Fibroblast of mammary gland (primary cell): ENCODE measurements around the gene PTDSS2.

Experiments used
- DNase-seq: peaks from one replicate; pipeline ENCODE4 v3.0.0-alpha.2; 2010; ENCODE audit warnings: low read depth
- H3K4me3 ChIP-seq: 2 replicates; pipeline ENCODE4 v1.5.1; 2011; ENCODE audit warnings: low read depth, mild to moderate bottlenecking, low read length, moderate library complexity; ENCODE audit not compliant: control insufficient read depth
- TF ChIP-seq, protein P1 (sequence below): conservative IDR thresholded peaks from 2 replicates; pipeline ENCODE4 v1.5.1; 2011; ENCODE audit warnings: low read depth, low read length, inconsistent platforms; ENCODE audit not compliant: control insufficient read depth, insufficient read depth

Gene PTDSS2

DNA sequence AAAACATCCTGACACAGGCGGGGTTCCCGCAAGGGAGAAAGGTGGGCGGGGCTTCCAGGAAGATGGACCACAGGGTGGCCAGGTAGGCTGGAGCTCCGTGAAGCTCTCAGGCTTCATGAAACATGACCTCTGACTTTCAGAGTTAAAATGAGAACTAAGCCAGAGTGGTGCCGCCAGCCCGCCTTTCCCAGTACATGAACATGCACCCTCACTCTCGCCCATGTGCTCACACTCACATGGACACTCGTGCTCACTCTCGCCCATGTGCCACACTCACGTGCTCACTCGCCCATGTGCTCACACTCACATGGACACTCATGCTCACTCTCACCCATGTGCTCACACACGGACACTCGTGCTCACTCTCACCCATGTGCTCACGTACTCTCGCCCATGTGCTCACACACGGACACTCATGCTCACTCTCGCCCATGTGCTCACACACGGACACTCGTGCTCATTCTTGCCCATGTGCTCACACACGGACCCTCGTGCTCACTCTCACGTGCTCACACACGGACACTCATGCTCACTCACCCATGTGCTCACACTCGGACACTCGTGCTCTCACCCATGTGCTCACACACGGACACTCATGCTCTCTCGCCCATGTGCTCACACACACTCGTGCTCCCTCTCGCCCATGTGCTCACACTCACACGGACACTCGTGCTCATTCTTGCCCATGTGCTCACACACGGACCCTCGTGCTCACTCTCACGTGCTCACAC, 46.9 kb downstream of the PTDSS2 start:
- TF ChIP-seq, protein P1, sequence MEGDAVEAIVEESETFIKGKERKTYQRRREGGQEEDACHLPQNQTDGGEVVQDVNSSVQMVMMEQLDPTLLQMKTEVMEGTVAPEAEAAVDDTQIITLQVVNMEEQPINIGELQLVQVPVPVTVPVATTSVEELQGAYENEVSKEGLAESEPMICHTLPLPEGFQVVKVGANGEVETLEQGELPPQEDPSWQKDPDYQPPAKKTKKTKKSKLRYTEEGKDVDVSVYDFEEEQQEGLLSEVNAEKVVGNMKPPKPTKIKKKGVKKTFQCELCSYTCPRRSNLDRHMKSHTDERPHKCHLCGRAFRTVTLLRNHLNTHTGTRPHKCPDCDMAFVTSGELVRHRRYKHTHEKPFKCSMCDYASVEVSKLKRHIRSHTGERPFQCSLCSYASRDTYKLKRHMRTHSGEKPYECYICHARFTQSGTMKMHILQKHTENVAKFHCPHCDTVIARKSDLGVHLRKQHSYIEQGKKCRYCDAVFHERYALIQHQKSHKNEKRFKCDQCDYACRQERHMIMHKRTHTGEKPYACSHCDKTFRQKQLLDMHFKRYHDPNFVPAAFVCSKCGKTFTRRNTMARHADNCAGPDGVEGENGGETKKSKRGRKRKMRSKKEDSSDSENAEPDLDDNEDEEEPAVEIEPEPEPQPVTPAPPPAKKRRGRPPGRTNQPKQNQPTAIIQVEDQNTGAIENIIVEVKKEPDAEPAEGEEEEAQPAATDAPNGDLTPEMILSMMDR: no peak
- no peak for DNase-seq
- no peak overlapping the region for H3K4me3 ChIP-seq

DNA sequence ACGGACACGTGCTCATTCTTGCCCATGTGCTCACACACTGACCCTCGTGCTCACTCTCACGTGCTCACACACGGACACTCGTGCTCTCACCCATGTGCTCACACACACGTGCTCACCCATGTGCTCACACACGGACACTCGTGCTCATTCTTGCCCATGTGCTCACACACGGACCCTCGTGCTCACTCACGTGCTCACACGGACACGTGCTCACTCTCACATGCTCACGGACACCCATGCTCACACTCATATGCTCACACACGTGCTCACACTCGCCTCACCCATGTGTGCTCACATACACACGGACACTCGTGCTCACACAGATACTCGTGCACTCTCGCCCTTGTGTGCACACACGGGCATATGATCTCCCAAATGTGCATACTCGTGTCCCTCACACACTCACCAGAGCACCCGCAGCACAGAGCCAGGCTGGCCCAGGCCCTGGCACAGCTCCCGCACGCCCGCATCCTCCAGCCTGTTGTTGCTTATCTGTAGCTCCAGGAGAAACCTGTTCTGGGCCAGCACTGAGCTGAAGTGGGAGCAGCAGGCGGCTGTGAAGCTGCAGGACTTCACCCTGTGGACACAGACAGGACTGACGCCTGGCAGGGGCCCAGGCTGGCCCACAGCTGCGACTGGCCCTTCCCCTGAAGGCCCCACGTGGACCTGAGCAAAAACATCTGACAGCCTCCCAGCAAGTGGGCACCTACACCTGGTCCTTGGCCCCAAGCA, 47.7 kb downstream of the PTDSS2 start:
- TF ChIP-seq, protein P1: no peak
- no peak for DNase-seq
- H3K4me3 ChIP-seq: no peak overlapping the region

DNA sequence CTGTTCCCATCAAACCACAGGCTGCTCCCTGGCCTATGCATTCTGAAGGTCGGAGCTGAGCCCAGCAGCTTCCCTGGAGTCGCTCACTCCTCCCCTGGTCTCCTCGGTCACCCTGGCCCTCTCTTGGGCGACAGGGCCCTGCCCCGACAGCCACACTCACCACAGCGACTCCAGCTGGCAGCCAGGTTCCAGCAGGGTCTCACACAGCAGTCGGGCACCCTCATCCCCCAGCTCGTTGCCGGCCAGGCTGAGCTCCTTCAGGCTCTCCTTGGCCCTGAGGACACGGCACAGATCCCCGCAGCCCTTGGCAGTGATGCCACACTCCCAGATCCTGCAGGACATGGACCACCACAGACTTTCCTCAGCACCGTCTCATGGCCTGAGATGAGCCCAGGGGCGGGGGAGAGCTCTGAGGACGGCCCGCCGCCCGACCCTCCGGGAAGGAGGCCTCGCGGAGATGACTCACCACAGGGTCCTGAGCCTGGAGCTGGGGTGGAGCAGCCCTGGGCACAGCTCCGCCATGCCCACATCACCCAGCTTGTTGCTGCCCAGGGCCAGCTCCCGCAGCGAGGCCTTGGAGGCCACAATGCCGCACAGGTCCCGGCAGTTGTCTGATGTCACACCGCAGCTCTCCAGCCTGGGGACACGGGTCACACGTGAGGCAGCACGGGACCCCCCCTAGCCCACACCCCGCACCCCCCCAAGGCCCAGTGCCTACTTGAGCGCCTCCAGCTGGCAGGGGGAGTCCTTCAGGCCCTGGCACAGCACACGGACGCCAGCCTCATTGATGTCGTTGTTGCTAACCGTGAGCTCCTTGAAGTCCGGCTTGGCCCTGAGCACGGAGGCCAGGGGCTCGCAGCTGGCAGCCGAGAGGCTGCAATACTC, 48.5 kb downstream of the PTDSS2 start:
- no peak for DNase-seq
- TF ChIP-seq, protein P1: no peak
- H3K4me3 ChIP-seq: no peak overlapping the region

DNA sequence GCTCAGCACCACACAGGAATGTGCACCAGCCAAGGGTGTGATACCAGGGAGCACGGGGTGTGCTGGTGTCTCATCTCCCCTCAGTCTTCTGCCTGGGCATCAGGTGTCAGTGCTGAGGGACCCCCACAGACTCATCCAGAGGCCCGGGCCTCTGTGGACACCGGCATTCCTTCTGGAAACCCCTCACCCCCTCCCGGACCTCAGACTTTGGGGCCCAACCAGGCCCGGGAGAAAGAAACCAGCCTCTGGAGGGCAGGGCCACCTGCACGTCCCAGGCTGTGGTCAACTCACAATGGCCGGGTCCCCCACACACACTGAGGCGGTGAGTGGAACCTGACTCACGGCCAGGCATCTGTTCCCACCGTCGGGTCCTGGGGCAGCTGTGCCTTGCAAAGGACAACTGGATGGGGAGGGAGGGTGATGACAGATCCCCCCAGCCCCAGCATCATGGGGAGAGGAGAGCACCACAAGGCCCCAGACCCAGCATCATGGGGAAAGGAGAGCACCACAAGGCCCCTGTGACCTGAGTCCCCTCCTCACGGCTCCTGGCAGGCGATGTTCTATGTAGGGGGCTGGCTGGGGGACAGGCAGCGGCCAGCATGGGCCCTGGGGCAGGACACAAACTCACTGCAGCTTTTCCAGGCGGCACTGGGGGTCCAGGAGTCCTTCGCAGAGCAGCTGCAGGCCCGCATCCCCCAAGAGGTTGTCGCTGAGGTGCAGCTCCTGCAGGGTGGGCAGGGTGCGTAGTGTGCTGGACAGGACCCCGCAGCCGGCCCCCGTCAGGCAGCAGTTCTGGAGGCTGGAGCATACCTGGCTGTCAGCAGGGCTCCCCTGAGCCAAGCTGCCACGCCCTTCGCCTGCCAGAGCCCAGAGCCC, 49.4 kb downstream of the PTDSS2 start:
- H3K4me3 ChIP-seq: no peak overlapping the region
- DNase-seq: no peak
- TF ChIP-seq, protein P1: no peak

DNA sequence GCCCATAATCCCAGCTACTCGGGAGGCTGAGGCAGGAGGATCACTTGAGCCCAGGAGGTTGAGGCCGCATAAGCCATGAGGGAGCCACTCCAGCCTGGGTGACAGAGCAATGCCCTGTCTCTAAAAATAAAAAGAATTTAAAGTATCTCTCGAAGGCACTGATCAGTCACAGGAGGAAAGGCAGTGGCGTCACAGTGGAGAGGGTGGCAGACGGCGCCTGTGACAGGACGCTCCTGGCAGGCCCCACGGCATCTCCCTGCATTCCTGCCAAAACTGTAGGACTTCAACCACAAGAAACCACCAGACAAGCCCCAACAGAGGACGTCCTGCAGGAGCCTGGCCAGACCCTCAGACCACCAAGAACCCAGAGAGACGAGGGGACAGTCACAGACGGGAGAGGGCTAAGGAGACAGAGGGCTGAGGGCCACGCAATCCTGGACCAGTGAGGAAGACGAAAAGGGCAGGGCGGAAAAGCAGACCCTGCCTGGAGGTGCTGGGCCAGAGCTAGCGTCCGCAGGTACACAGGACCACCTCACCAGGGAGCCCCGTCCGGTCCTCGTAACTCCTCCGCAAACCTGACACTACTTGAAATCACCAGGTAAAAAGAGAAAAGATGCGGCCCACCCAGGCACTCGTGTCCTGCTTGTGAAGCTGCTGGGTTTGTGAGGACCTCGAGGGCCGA, 51.1 kb downstream of the PTDSS2 start:
- TF ChIP-seq, protein P1: no peak
- no peak overlapping the region for H3K4me3 ChIP-seq
- DNase-seq: no peak
